Measurements from ENCODE around the gene SMOC1. TPM values are rescaled to one million over a fixed set of nuclear protein-coding genes. Genes with fewer than 3 reads are reported as not detected.

Gene SMOC1
- total RNA-seq, 1 experiment from 2014 or later: 0.46 TPM

DNA sequence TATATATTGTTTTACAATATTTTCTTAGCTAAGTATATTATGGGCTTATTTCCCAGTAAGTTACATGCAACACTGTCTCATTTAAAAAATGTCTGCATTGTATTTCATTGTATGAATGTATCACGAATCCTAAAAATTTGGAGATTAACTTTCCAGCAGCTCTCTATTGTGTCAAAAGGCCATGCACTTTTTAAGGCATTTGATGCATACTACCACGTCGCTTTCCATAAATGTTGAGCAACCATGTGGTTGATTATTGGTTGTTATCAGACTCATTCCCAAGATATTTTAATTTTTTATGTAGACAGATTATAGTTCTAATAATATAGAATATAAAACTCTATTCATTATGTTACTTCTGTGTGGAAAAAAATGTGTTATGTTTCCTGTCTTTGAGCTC lies 79.9 kb downstream of the SMOC1 start:
- BruUV-seq (replicated peaks): no TSS peak
- Histone ChIP-seq H3K27ac (ENCODE audit: low read length) (no peak overlapping the region), H3K36me3 (ENCODE audit: control insufficient read depth, insufficient read depth, low read length) (no peaks in the 10 kb centered on the region), H3K27me3 (ENCODE audit: control insufficient read depth, insufficient read depth, low read length) (peaks cover 2% of the 10 kb centered on the region; the same call in 1 of the 2 replicates), H3K4me1 (ENCODE audit: control insufficient read depth, insufficient read depth, low read length) (no peaks in the 10 kb centered on the region), H3K4me3 (ENCODE audit: low read depth in 2 of 2, low read length in 2 of 2) (no peak overlapping the region), H3K9me3 (ENCODE audit: control insufficient read depth, insufficient read depth, low read depth, low read length) (no peaks in the 10 kb centered on the region)
- POLR2A ChIA-PET: no interaction called here
- ATAC-seq (no peak), DNase-seq (ENCODE audit: low read depth, low spot score) (no peak)
- intact Hi-C loops (cut with micrococcal nuclease; ENCODE audit: unreplicated experiment): no loop called here
- no peak for TF ChIP-seq POLR2AphosphoS5 (IDR thresholded peaks at IDR 0.05; ENCODE audit: low read depth, low read length)
- TF ChIP-seq SIN3A (IDR thresholded peaks at IDR 0.05; ENCODE audit: borderline replicate concordance, insufficient read depth, low read depth, low read length): no peak
- TF ChIP-seq, protein P1, sequence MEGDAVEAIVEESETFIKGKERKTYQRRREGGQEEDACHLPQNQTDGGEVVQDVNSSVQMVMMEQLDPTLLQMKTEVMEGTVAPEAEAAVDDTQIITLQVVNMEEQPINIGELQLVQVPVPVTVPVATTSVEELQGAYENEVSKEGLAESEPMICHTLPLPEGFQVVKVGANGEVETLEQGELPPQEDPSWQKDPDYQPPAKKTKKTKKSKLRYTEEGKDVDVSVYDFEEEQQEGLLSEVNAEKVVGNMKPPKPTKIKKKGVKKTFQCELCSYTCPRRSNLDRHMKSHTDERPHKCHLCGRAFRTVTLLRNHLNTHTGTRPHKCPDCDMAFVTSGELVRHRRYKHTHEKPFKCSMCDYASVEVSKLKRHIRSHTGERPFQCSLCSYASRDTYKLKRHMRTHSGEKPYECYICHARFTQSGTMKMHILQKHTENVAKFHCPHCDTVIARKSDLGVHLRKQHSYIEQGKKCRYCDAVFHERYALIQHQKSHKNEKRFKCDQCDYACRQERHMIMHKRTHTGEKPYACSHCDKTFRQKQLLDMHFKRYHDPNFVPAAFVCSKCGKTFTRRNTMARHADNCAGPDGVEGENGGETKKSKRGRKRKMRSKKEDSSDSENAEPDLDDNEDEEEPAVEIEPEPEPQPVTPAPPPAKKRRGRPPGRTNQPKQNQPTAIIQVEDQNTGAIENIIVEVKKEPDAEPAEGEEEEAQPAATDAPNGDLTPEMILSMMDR (IDR thresholded peaks at IDR 0.05): no peak
- TF ChIP-seq, protein P2, sequence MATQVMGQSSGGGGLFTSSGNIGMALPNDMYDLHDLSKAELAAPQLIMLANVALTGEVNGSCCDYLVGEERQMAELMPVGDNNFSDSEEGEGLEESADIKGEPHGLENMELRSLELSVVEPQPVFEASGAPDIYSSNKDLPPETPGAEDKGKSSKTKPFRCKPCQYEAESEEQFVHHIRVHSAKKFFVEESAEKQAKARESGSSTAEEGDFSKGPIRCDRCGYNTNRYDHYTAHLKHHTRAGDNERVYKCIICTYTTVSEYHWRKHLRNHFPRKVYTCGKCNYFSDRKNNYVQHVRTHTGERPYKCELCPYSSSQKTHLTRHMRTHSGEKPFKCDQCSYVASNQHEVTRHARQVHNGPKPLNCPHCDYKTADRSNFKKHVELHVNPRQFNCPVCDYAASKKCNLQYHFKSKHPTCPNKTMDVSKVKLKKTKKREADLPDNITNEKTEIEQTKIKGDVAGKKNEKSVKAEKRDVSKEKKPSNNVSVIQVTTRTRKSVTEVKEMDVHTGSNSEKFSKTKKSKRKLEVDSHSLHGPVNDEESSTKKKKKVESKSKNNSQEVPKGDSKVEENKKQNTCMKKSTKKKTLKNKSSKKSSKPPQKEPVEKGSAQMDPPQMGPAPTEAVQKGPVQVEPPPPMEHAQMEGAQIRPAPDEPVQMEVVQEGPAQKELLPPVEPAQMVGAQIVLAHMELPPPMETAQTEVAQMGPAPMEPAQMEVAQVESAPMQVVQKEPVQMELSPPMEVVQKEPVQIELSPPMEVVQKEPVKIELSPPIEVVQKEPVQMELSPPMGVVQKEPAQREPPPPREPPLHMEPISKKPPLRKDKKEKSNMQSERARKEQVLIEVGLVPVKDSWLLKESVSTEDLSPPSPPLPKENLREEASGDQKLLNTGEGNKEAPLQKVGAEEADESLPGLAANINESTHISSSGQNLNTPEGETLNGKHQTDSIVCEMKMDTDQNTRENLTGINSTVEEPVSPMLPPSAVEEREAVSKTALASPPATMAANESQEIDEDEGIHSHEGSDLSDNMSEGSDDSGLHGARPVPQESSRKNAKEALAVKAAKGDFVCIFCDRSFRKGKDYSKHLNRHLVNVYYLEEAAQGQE (IDR thresholded peaks at IDR 0.05; ENCODE audit: insufficient read depth in 1 of 2, low read depth in 2 of 2, low read length in 1 of 2): no peak
- TF ChIP-seq TCF7L2 (IDR thresholded peaks at IDR 0.05; ENCODE audit: low read depth, low read length): no peak
- in situ Hi-C loops (cut with HindIII; ENCODE audit: low pct_unique_long_range_greater_than_20kb, low sequenced_read_pairs): no loop called here
- CTCF ChIA-PET: no interaction called here

DNA sequence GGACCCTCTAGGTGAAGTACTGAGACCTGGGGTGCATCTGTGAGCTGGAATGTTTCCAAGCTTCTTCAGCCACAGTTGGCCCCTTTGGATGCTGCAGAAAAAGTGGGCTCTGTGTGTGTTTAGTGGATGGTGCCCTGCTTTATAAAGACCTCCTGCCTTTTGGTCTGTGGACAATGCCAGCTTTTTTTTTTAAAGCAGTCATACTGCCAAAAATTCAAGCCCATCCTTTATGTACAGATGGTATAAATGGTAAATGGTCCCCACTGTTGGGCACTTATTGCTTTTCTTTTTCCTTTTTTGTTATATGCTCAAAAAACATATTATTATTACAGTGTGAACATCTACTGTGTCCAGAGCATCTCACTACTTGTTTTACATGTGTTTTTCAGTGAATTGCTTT lies 81.1 kb downstream of the SMOC1 start:
- BruUV-seq (replicated peaks): no TSS peak
- in situ Hi-C loops (cut with HindIII; ENCODE audit: low pct_unique_long_range_greater_than_20kb, low sequenced_read_pairs): no loop called here
- DNase-seq (ENCODE audit: low read depth, low spot score) (no peak), ATAC-seq (no peak)
- H3K27me3 ChIP-seq (ENCODE audit: control insufficient read depth, insufficient read depth, low read length): peaks cover 2% of the 10 kb centered on the region; the same call in 1 of the 2 replicates
- no peaks in the 10 kb centered on the region for H3K36me3 ChIP-seq (ENCODE audit: control insufficient read depth, insufficient read depth, low read length)
- no peaks in the 10 kb centered on the region for H3K9me3 ChIP-seq (ENCODE audit: control insufficient read depth, insufficient read depth, low read depth, low read length)
- no peak overlapping the region for H3K4me3 ChIP-seq (ENCODE audit: low read depth in 2 of 2, low read length in 2 of 2)
- H3K4me1 ChIP-seq (ENCODE audit: control insufficient read depth, insufficient read depth, low read length): no peaks in the 10 kb centered on the region
- CTCF ChIA-PET: no interaction called here
- POLR2A ChIA-PET: no interaction called here
- intact Hi-C loops (cut with micrococcal nuclease; ENCODE audit: unreplicated experiment): no loop called here
- no peak overlapping the region for H3K27ac ChIP-seq (ENCODE audit: low read length)
- TF ChIP-seq POLR2AphosphoS5 (IDR thresholded peaks at IDR 0.05; ENCODE audit: low read depth, low read length): no peak
- TF ChIP-seq, protein P2 (IDR thresholded peaks at IDR 0.05; ENCODE audit: insufficient read depth in 1 of 2, low read depth in 2 of 2, low read length in 1 of 2): no peak
- TF ChIP-seq TCF7L2 (IDR thresholded peaks at IDR 0.05; ENCODE audit: low read depth, low read length): no peak
- TF ChIP-seq SIN3A (IDR thresholded peaks at IDR 0.05; ENCODE audit: borderline replicate concordance, insufficient read depth, low read depth, low read length): no peak
- TF ChIP-seq, protein P1 (IDR thresholded peaks at IDR 0.05): no peak

Measured in Panc1 (cell line).